H54 (cell line): ENCODE measurements around the gene JAM2.
A peak's percentile ranks its signal among the peaks of the same experiment; 100 is the strongest.
"Not testable (repeated sequence)": the region's sequence is repeated elsewhere in the genome, so short reads cannot be mapped to it uniquely, and the experiment has no call there.

Experiments used
- DNase-seq: peaks from one replicate; pipeline ENCODE4 v3.0.0; 2011; ENCODE audit warnings: low spot score, mixed read lengths; ENCODE audit not compliant: insufficient read length
- FAIRE-seq: peaks from 3 replicates; lab custom pipeline; 2011; peaks lifted over from hg19 to GRCh38; lab: Jason Lieb, UNC
- POLR2A ChIP-seq: IDR thresholded peaks from 2 replicates; pipeline ENCODE4 v1.6.1; 2011; ENCODE audit warnings: low read depth, mild to moderate bottlenecking, low read length

The JAM2 gene, protein sequence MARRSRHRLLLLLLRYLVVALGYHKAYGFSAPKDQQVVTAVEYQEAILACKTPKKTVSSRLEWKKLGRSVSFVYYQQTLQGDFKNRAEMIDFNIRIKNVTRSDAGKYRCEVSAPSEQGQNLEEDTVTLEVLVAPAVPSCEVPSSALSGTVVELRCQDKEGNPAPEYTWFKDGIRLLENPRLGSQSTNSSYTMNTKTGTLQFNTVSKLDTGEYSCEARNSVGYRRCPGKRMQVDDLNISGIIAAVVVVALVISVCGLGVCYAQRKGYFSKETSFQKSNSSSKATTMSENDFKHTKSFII

DNA sequence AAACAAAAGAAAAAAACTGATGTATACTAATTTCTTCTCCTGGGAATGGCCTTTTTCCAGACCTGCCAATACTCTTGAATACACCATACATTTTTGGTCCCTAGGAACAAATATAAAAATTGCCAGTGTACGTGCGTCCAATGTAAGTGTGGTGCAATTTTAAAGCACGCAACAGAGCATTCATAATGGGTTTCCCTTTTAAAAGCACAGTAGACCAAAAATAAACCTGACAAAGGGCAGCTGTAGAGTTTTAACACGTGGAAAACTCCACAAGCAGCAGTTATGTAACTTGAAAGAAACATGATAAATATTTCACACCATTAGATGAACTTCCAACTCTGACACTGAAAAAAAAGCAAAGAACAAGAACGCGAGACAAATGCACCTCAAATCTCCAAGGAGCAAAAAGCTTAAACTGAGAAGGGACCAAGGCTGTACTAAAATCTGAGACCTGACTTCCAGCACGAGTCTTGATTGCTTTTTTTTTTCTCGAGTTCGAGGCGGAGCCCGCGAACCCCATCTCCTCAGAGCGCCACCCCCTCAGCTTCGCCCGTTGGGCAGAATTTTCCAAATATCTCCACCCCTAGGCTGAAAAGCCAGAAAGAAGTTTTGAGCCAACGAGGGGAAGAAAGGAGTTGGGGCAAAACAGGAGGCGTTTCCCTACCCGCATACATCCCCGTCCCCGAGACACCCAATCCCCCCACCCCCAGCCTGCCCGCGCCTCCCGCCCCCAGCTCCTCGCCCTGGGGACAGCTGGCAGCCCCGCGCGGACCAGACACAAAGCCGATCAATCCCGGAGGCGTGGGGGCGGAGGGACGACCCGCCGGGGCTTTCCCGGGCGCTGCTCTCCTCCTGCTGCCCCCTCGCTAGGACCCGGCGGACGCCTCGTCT is at the start of gene JAM2:
Gene JAM2, plus strand, starts transcription at position 599 of the 891 bp plus-strand sequence. CDS start 564 bp downstream, outside the sequence.
- FAIRE-seq (no peak), DNase-seq (peak; percentile 61)

GRCh38 chr21:25589887-25590286 is 49.2 kb upstream of the JAM2 start:
- no peak for TF ChIP-seq POLR2A
- DNase-seq (no peak), FAIRE-seq (no peak)

More for the DNA sequence above, at the start of gene JAM2:
- TF ChIP-seq POLR2A = no peak; the same call in 1 of the 2 replicates

GRCh38 chr21:25607151-25608043 is 31.7 kb upstream of the JAM2 start, which contains the start of gene MRPL39:
Gene MRPL39, minus strand, starts transcription at chr21:25607481. Its CDS starts 6 bp downstream, at chr21:25607475.
- peak; percentile 94 for TF ChIP-seq POLR2A
- FAIRE-seq = no peak

DNA sequence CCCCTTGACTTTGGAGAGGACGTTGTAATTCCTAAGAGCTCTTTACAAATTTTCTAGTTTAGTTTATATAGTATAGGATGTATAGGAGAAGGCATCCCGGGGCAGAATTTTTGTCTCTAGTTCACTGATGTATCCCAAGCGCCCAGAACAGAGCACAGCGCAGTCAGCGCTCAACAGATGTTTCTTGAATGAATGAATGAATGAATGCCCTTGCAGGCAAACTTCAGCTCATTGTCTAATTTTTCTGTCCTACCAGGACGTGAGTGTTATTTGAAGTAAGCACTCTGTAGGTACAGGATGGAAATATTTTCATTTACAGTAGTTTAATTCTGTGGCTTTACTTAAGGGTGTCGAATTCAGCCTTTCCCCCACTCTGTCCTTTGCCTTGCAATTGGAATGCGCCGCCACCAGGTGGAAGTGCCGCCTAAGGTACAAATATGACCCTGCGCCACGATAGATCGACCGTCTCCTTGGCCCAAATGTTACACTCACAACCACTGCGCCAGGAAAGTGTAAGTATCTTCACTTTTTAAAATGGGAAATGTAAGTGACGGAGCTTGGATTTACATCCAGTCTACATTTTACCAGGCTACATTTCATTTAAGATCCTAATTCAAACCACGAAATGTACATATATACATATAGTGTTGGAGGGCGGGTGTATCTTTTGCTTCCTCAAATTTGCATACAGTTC is 30.9 kb upstream of the JAM2 start:
- no peak for TF ChIP-seq POLR2A
- DNase-seq = peak; percentile 58
- peak; percentile 71 for FAIRE-seq

More at GRCh38 chr21:25607151-25608043, 31.7 kb upstream of the JAM2 start, which contains the start of gene MRPL39:
- peak; percentile 90 for DNase-seq

GRCh38 chr21:25614441-25614840 is 24.6 kb upstream of the JAM2 start:
- no peak for TF ChIP-seq POLR2A
- no peak for FAIRE-seq
- DNase-seq = no peak

DNA sequence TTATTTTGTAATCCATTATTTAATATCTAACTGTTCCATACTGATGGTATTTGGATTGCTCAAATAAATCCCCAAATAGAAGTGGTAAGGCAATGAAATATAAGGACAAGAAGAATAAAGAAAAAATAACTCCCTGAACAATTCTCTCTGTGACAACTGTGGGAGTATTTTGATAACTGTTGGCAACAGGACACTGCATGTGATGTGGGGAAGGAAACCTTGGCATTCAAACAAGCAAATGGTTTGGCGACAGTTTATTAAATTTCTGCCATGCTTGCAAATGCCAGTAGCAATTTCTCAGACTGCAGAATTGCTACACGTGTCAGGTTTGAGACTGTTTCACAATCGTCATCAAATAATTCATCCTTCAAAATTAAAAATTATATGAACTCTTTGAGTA is 23.2 kb upstream of the JAM2 start:
- no peak for TF ChIP-seq POLR2A
- DNase-seq (no peak), FAIRE-seq (no peak)

- DNase-seq (no peak), FAIRE-seq (no peak)
- no peak for TF ChIP-seq POLR2A
Observed at GRCh38 chr21:25619198-25619597, 19.9 kb upstream of the JAM2 start.

- no peak for TF ChIP-seq POLR2A
- DNase-seq (no peak), FAIRE-seq (no peak)
Observed at GRCh38 chr21:25624511-25624910, 14.5 kb upstream of the JAM2 start.

GRCh38 chr21:25625036-25625435 is 14.0 kb upstream of the JAM2 start:
- FAIRE-seq = no peak
- no peak for DNase-seq
- TF ChIP-seq POLR2A = no peak

DNA sequence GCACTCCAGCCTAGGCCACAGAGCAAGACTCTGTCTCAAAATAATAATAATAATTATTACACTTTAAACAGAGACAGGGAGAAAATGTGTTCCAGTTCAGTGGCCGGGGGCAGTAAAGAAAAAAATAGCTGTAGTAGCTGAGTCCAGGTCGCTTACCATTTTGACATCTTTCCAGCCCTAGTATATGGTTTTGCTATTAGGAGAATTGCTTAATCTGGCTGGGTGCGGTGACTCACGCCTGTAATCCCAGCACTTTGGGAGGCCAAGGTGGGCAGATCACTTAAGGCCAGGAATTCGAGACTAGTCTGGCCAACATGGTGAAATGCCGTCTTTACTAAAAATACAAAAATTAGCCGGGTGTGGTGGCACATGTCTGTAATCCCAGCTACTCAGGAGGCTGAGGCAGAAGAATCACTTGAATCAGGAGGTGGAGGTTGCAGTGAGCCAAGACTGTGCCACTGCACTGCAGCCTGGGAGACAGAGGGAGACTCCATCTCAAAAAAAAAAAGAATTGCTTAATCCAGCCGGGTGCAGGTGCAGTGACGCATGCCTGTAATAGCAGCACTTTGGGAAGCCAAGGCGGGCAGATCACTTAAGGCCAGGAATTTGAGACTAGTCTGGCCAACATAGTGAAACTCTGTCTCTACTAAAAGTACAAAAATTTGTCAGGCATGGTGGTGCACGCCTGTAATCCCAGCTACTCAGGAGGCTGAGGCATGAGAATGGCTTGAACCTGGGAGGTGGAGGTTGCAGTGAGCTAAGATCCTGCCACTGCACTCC is 13.1 kb upstream of the JAM2 start:
- not testable (repeated sequence) for FAIRE-seq, DNase-seq

GRCh38 chr21:25626757-25627156 is 12.3 kb upstream of the JAM2 start:
- FAIRE-seq (no peak), DNase-seq (no peak)
- TF ChIP-seq POLR2A = no peak

DNA sequence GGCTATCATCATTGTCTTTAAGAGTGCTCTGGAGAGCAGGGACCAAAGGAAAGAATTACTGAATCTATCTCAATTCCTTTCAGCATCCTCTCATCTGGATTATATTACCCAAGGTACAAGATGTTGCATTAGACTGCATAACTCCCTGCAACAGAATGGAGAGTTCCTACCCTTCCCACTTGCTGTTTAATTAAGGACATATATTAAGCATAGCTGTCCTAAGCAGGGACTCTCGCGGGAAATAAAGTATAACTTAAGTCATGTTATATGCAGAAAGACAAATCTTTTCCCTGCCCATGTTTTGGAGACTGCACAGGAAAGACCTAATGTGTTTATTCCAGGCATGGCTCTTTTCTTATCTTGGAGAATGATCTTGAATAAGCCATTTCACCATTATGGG is 6.8 kb upstream of the JAM2 start:
- DNase-seq = no peak
- no peak for FAIRE-seq
- no peak for TF ChIP-seq POLR2A
